ENCODE data around the gene WDFY2. TPM values are rescaled to one million over a fixed set of nuclear protein-coding genes. Genes with fewer than 3 reads are reported as not detected.
A peak's percentile ranks its signal among the peaks of the same experiment; 100 is the strongest.
"Not testable (repeated sequence)": the region's sequence is repeated elsewhere in the genome, so short reads cannot be mapped to it uniquely, and the experiment has no call there.

WDFY2 gene
- total RNA-seq, 1 donor from 2014 or later = 20.7 TPM

- TF ChIP-seq CTCF (conservative IDR thresholded peaks at IDR 0.05) = no peak
- no peak for DNase-seq (ENCODE audit: low read depth, low spot score)
- Mint-ChIP-seq H3K4me3 (no peak overlapping the region), H3K4me1 (peaks cover 5% of the 10 kb centered on the region), H3K36me3 (ENCODE audit: low read depth) (no peaks in the 10 kb centered on the region), H3K9me3 (no peaks in the 10 kb centered on the region), H3K27me3 (ENCODE audit: low read depth) (no peaks in the 10 kb centered on the region), H3K27ac (ENCODE audit: unreplicated experiment) (no peak overlapping the region)
These were observed 26.2 kb upstream of the WDFY2 start for GRCh38 chr13:51557875-51558612.

GRCh38 chr13:51559946-51560735 is 24.1 kb upstream of the WDFY2 start:
- Mint-ChIP-seq H3K9me3 (no peaks in the 10 kb centered on the region), H3K27me3 (ENCODE audit: low read depth) (no peaks in the 10 kb centered on the region), H3K36me3 (ENCODE audit: low read depth) (no peaks in the 10 kb centered on the region), H3K4me1 (peaks cover 5% of the 10 kb centered on the region), H3K4me3 (no peak overlapping the region), H3K27ac (ENCODE audit: unreplicated experiment) (no peak overlapping the region)
- no peak for TF ChIP-seq CTCF (conservative IDR thresholded peaks at IDR 0.05)
- DNase-seq (ENCODE audit: low read depth, low spot score) = no peak

- Mint-ChIP-seq H3K27me3 (ENCODE audit: low read depth) (no peaks in the 10 kb centered on the region), H3K9me3 (no peaks in the 10 kb centered on the region), H3K27ac (ENCODE audit: unreplicated experiment) (no peak overlapping the region), H3K4me1 (no peaks in the 10 kb centered on the region), H3K4me3 (no peak overlapping the region), H3K36me3 (ENCODE audit: low read depth) (no peaks in the 10 kb centered on the region)
- TF ChIP-seq CTCF (conservative IDR thresholded peaks at IDR 0.05) = no peak
- DNase-seq (ENCODE audit: low read depth, low spot score) = no peak
These were observed 22.1 kb upstream of the WDFY2 start for GRCh38 chr13:51562011-51562671.

- DNase-seq (ENCODE audit: low read depth, low spot score) = no peak
- Mint-ChIP-seq H3K9me3 (no peaks in the 10 kb centered on the region), H3K36me3 (ENCODE audit: low read depth) (no peaks in the 10 kb centered on the region), H3K4me1 (no peaks in the 10 kb centered on the region), H3K27ac (ENCODE audit: unreplicated experiment) (peak overlapping the region; percentile 65), H3K4me3 (no peak overlapping the region), H3K27me3 (ENCODE audit: low read depth) (no peaks in the 10 kb centered on the region)
- TF ChIP-seq CTCF (conservative IDR thresholded peaks at IDR 0.05) = no peak
These were observed 20.0 kb upstream of the WDFY2 start for GRCh38 chr13:51564252-51564651.

- Mint-ChIP-seq H3K4me3 (no peak overlapping the region), H3K4me1 (no peaks in the 10 kb centered on the region), H3K27ac (ENCODE audit: unreplicated experiment) (peak overlapping the region; percentile 65), H3K9me3 (no peaks in the 10 kb centered on the region), H3K36me3 (ENCODE audit: low read depth) (no peaks in the 10 kb centered on the region), H3K27me3 (ENCODE audit: low read depth) (no peaks in the 10 kb centered on the region)
- DNase-seq (ENCODE audit: low read depth, low spot score) = no peak
- TF ChIP-seq CTCF (conservative IDR thresholded peaks at IDR 0.05) = no peak
These were observed 19.6 kb upstream of the WDFY2 start for GRCh38 chr13:51564671-51565070.

- H3K4me3 Mint-ChIP-seq; H3K4me1 Mint-ChIP-seq; H3K9me3 Mint-ChIP-seq; DNase-seq (ENCODE audit: low read depth, low spot score); H3K36me3 Mint-ChIP-seq (ENCODE audit: low read depth); H3K27ac Mint-ChIP-seq (ENCODE audit: unreplicated experiment); H3K27me3 Mint-ChIP-seq (ENCODE audit: low read depth): not testable (repeated sequence)
These were observed 15.3 kb upstream of the WDFY2 start for GRCh38 chr13:51569001-51569400.
